Naive thymus-derived CD4-positive, alpha-beta T cell (primary cell): ENCODE data around the gene PHF23. TPM values are rescaled to one million over a fixed set of nuclear protein-coding genes. Genes with fewer than 3 reads are reported as not detected.

Experiments used
- ATAC-seq: fragments of 150-1000 bp; cut with Tn5 transposase; 2 replicates; pipeline ENCODE4 v1.10.0; 2021; ENCODE audit warnings: mild to moderate bottlenecking, moderate library complexity
- CTCF ChIA-PET: fragments of 350-600 bp; sonication (Branson Sonifier 250); formaldehyde crosslinking; loops from one replicate; lab custom pipeline; 2021; ENCODE audit warnings: antibody characterized with exemption; lab: Charles Lee
- POLR2A ChIA-PET: fragments of 350-600 bp; sonication (Branson Sonifier 250); formaldehyde crosslinking; loops from one replicate; lab custom pipeline; 2021; ENCODE audit warnings: antibody characterized with exemption, inconsistent platforms; lab: Charles Lee
- DNase-seq, 9 donors: peaks; one replicate each; pipeline versions ENCODE4 v3.0.0 to v3.0.0-alpha.2; 2020 to 2022; ENCODE audit warnings: mixed read lengths in 1 of 9
- H3K27ac ChIP-seq: one replicate; pipeline ENCODE4 v1.7.0; 2013; ENCODE audit warnings: mild to moderate bottlenecking, low read depth, low read length, moderate library complexity
- H3K27me3 ChIP-seq, 2 donors: one replicate each; pipeline ENCODE4 v1.7.0; 2013; ENCODE audit warnings: low read length in 2 of 2, mild to moderate bottlenecking in 2 of 2, moderate library complexity in 2 of 2; ENCODE audit not compliant: control insufficient read depth in 2 of 2, insufficient read depth in 2 of 2
- H3K36me3 ChIP-seq, 3 experiments: 1 replicate in 2 of 3; 2 replicates in 1 of 3; pipeline ENCODE4 v1.7.0; 2013; ENCODE audit warnings: low read length in 3 of 3, mild to moderate bottlenecking in 3 of 3, moderate library complexity in 1 of 3; ENCODE audit not compliant: insufficient read depth in 3 of 3, control insufficient read depth in 2 of 3
- H3K4me1 ChIP-seq, 2 donors: one replicate each; pipeline ENCODE4 v1.7.0; 2013; ENCODE audit warnings: low read length in 2 of 2, mild to moderate bottlenecking in 2 of 2, moderate library complexity in 1 of 2; ENCODE audit not compliant: control insufficient read depth in 2 of 2, insufficient read depth in 2 of 2
- H3K4me3 ChIP-seq: 2 replicates; pipeline ENCODE4 v1.7.0; 2013; ENCODE audit warnings: mild to moderate bottlenecking, low read length
- H3K9me3 ChIP-seq, 3 experiments: 1 replicate in 2 of 3; 2 replicates in 1 of 3; pipeline ENCODE4 v1.7.0; 2013; ENCODE audit warnings: low read length in 3 of 3; ENCODE audit not compliant: control insufficient read depth in 2 of 3
- H3K27ac Mint-ChIP-seq, 9 donors: one replicate each; pipeline ENCODE4 v1.8.0; 2020 to 2022; ENCODE audit warnings: mixed read lengths in 9 of 9, mild to moderate bottlenecking in 8 of 9, moderate library complexity in 5 of 9, inconsistent platforms in 2 of 9
- H3K27me3 Mint-ChIP-seq, 5 donors: one replicate each; pipeline ENCODE4 v1.8.0; 2021 to 2022; ENCODE audit warnings: mixed read lengths in 5 of 5, mild to moderate bottlenecking in 1 of 5
- H3K36me3 Mint-ChIP-seq, 5 donors: one replicate each; pipeline ENCODE4 v1.8.0; 2020 to 2022; ENCODE audit warnings: mixed read lengths in 5 of 5, mild to moderate bottlenecking in 3 of 5, inconsistent platforms in 1 of 5
- H3K4me1 Mint-ChIP-seq, 7 donors: one replicate each; pipeline ENCODE4 v1.8.0; 2020 to 2022; ENCODE audit warnings: mixed read lengths in 7 of 7, mild to moderate bottlenecking in 3 of 7, inconsistent platforms in 1 of 7
- H3K4me3 Mint-ChIP-seq, 10 donors: one replicate each; pipeline ENCODE4 v1.8.0; 2020 to 2022; ENCODE audit warnings: mild to moderate bottlenecking in 10 of 10, mixed read lengths in 10 of 10, moderate library complexity in 6 of 10, inconsistent platforms in 2 of 10
- H3K9me3 Mint-ChIP-seq, 11 donors: one replicate each; pipeline ENCODE4 v1.8.0; 2020 to 2022; ENCODE audit warnings: mixed read lengths in 11 of 11, mild to moderate bottlenecking in 4 of 11, inconsistent platforms in 1 of 11, moderate library complexity in 1 of 11
- intact Hi-C, 2 donors: fragments of 100-400 bp; cut with micrococcal nuclease; formaldehyde crosslinking; loops; one replicate each; pipeline ENCODE4 v1.15.1; 2023
- polyA plus RNA-seq, 2 donors: library from polyadenylated mRNA; unstranded; fragments of 300-500 nt; fragmentation: Illumina TruSeq; gene quantifications; one replicate each; pipeline ENCODE4 v1.2.3, GENCODE V29; 2021
- total RNA-seq, 6 experiments: library from RNA in 5 of 6; stranded (reverse) in 5 of 6; gene quantifications; 1 replicate in 5 of 6; 2 replicates in 1 of 6; pipeline ENCODE4 v1.2.3 and lab custom pipeline; 2021 to 2026

Gene PHF23
- total and polyA plus RNA-seq, 7 experiments from 2014 or later = 12.3 to 58.7 (median 41.3) TPM

DNA sequence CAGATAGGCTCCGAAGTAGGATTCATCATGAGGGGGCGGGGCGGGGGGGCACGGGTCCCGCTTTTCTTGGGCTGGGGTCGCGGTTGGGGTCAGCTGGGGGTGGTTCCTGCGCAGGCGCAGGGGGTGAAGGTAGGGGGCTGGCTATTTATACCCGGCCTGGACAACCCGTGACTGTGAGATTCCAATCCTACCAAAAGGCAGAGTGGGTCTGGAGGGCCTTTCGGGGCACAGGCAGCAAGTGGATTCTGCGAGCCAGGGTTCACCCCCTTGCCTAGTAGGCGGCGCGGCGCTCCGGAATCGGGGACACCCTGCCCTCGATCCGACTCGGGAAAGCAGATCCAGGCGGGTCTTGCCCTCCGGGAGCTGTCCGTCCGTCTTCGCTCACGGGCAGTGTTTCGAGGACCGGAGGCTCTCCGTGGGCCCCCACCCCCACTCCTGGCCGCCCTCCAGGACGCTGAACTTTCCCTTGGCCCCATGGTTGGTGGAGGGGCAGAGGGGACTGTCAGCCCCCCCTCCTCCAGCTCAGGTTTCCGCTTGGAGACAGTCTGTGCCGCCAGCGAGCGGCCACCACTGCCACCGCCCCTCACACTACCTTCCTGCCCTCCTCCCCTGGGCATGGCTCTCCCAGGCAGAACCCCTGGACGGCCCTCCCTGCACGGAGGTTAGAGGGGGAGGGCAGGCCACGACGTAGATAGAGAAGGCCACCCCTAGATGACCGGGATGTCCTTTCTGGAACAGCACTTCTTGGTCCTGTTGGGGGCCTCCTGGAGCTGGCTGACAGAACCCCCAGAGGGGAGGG lies 42.9 kb upstream of the PHF23 start:
- Histone ChIP-seq H3K9me3 (no peaks in the 10 kb centered on the region), H3K4me1 (peaks cover 11 to 23% of the 10 kb centered on the region in 2 donors), H3K36me3 (no peaks in the 10 kb centered on the region), H3K27ac (no peak overlapping the region), H3K4me3 (peak overlapping the region; percentile 66), H3K27me3 (no peaks in the 10 kb centered on the region)
- intact Hi-C loops = loop anchor here (1.0 to 5.0 kb wide), 6 partner anchors 21 to 406 kb away; partner anchors contain the start of genes ACAP1 (in 1 of the 2), EIF5A (in 1 of the 2), KCTD11 (in 1 of the 2) and WRAP53 (in 1 of the 2)
- Mint-ChIP-seq H3K27me3 (peaks cover 6 to 44% (median 19%) of the 10 kb centered on the region in 5 donors), H3K4me1 (peaks cover 14 to 31% (median 21%) of the 10 kb centered on the region in 7 donors), H3K27ac (peak overlapping the region in 1 of 9 donors; percentile 48), H3K9me3 (peaks cover 0 to 1% (median 0%) of the 10 kb centered on the region in 11 donors), H3K4me3 (peak overlapping the region; percentile 77 to 87 (median 84)), H3K36me3 (no peaks in the 10 kb centered on the region)
- CTCF ChIA-PET = interaction anchor here (0.6 to 4.6 kb wide), 8 partner anchors 14 to 405 kb away, joined by 3 to 33 read pairs (median 6); partner anchors contain the start of genes ACAP1 and SENP3
- DNase-seq (peak in 1 of 9 donors; percentile 8), ATAC-seq (no peak)
- POLR2A ChIA-PET = interaction anchor here (0.7 to 2.3 kb wide), 7 partner anchors 10 to 62 kb away, joined by 3 to 13 read pairs (median 4); partner anchors contain the start of gene ACAP1

GRCh38 chr17:7281074-7281952 lies 42.1 kb upstream of the PHF23 start, which contains the start of gene SLC2A4:
Gene SLC2A4 (plus strand): TSS chr17:7281718. CDS start chr17:7281935, 217 bp downstream.
- Histone ChIP-seq H3K9me3 (no peaks in the 10 kb centered on the region), H3K4me1 (peaks cover 11 to 23% of the 10 kb centered on the region in 2 donors), H3K27ac (no peak within 1 kb of the TSS), H3K4me3 (peak within 1 kb of the TSS; percentile 66), H3K27me3 (no peaks in the 10 kb centered on the region), H3K36me3 (no peaks in the 10 kb centered on the region)
- ATAC-seq (peak; percentile 84), DNase-seq (peak; percentile 60 to 92 (median 67))
- Mint-ChIP-seq H3K36me3 (no peaks in the 10 kb centered on the region), H3K4me3 (peak within 1 kb of the TSS; percentile 77 to 87 (median 84)), H3K4me1 (peaks cover 14 to 31% (median 21%) of the 10 kb centered on the region in 7 donors), H3K27ac (peak within 1 kb of the TSS in 6 of 9 donors; percentile 8 to 88 (median 54)), H3K9me3 (peaks cover 0 to 1% (median 0%) of the 10 kb centered on the region in 11 donors), H3K27me3 (peaks cover 6 to 44% (median 17%) of the 10 kb centered on the region in 5 donors)
- intact Hi-C loops = loop anchor here (1.0 to 5.0 kb wide), 6 partner anchors 20 to 407 kb away; partner anchors contain the start of genes ACAP1 (in 1 of the 2), EIF5A (in 1 of the 2), KCTD11 (in 1 of the 2) and WRAP53 (in 1 of the 2)
- ChIA-PET CTCF (interaction anchor here (0.7 to 4.6 kb wide), 6 partner anchors 15 to 405 kb away, joined by 3 to 33 read pairs (median 6); partner anchors contain the start of genes ACAP1 and SLC16A13), POLR2A (interaction anchor here (0.6 to 2.3 kb wide), 9 partner anchors 9 to 63 kb away, joined by 3 to 13 read pairs (median 4); partner anchors contain the start of gene ACAP1)

- peak; percentile 76 to 88 (median 85) for DNase-seq
- ChIA-PET CTCF (interaction anchor here (0.6 to 4.6 kb wide), 8 partner anchors 16 to 406 kb away, joined by 3 to 33 read pairs (median 5); partner anchors contain the start of gene ACAP1), POLR2A (interaction anchor here (0.6 to 1.9 kb wide), 8 partner anchors 10 to 61 kb away, joined by 3 to 13 read pairs (median 4); partner anchors contain the start of gene ACAP1)
- peak; percentile 95 for ATAC-seq
- Histone ChIP-seq H3K4me1 (peaks cover 11 to 23% of the 10 kb centered on the region in 2 donors), H3K27me3 (no peaks in the 10 kb centered on the region), H3K36me3 (no peaks in the 10 kb centered on the region), H3K27ac (no peak overlapping the region), H3K4me3 (peak overlapping the region; percentile 66), H3K9me3 (no peaks in the 10 kb centered on the region)
- peaks cover 0 to 1% (median 0%) of the 10 kb centered on the region in 11 donors for H3K9me3 Mint-ChIP-seq
- intact Hi-C loops = loop anchor here (1.0 to 5.0 kb wide), 16 partner anchors 16 to 408 kb away; partner anchors contain the start of genes ACAP1 (in 1 of the 2), EIF5A (in 1 of the 2), ELP5 (in 1 of the 2) and KCTD11 (in 1 of the 2)
- peaks cover 6 to 44% (median 17%) of the 10 kb centered on the region in 5 donors for H3K27me3 Mint-ChIP-seq
- H3K27ac Mint-ChIP-seq = peak overlapping the region in 6 of 9 donors; percentile 6 to 88 (median 45)
- H3K4me3 Mint-ChIP-seq = peak overlapping the region; percentile 77 to 87 (median 84)
- peaks cover 14 to 31% (median 21%) of the 10 kb centered on the region in 7 donors for H3K4me1 Mint-ChIP-seq
- no peaks in the 10 kb centered on the region for H3K36me3 Mint-ChIP-seq
Measured at GRCh38 chr17:7280519-7281073, 41.3 kb upstream of the PHF23 start.

GRCh38 chr17:7279448-7279847 lies 40.2 kb upstream of the PHF23 start:
- Mint-ChIP-seq H3K9me3 (peaks cover 0 to 1% (median 0%) of the 10 kb centered on the region in 11 donors), H3K36me3 (no peaks in the 10 kb centered on the region), H3K4me3 (no peak overlapping the region), H3K27ac (no peak overlapping the region), H3K27me3 (peaks cover 6 to 44% (median 17%) of the 10 kb centered on the region in 5 donors), H3K4me1 (peaks cover 14 to 31% (median 21%) of the 10 kb centered on the region in 7 donors)
- no peaks in the 10 kb centered on the region for H3K36me3 ChIP-seq
- H3K27me3 ChIP-seq = no peaks in the 10 kb centered on the region
- intact Hi-C loops = no loop called here
- POLR2A ChIA-PET = interaction anchor here (1.7 kb wide), 1 partner anchor 17 kb away, joined by 3 read pairs; no protein-coding TSS in a partner anchor
- no peak overlapping the region for H3K4me3 ChIP-seq
- H3K4me1 ChIP-seq = peaks cover 11 to 23% of the 10 kb centered on the region in 2 donors
- no peaks in the 10 kb centered on the region for H3K9me3 ChIP-seq
- ATAC-seq = no peak
- H3K27ac ChIP-seq = no peak overlapping the region
- CTCF ChIA-PET = interaction anchor here (0.6 to 4.6 kb wide), 6 partner anchors 17 to 66 kb away, joined by 3 to 33 read pairs (median 4); partner anchors contain the start of gene ACAP1
- no peak for DNase-seq

DNA sequence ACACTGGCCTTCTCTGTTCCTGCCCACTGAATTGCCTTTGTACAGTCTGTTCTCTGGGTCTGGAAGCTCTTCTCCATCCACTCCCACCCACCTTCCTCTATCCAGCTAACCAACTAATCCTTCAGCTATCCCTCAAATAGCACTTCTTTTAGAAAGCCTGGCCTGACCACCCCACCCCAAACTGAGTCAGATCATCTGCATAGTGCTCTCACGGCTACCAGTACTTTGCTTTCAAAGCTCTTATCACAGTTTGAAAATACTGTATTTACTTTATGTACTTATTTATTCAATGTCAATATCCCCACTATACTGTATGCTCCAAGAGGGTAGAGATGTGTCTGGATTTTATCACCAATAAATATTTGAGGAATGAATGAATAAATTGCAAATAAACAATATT lies 27.5 kb upstream of the PHF23 start:
- H3K27me3 ChIP-seq = no peaks in the 10 kb centered on the region
- ATAC-seq = no peak
- H3K36me3 ChIP-seq = no peaks in the 10 kb centered on the region
- H3K36me3 Mint-ChIP-seq = peaks cover 0 to 3% (median 0%) of the 10 kb centered on the region in 5 donors
- H3K4me1 Mint-ChIP-seq = peaks cover 18 to 23% (median 21%) of the 10 kb centered on the region in 7 donors
- peak overlapping the region in 2 of 9 donors; percentile 28 to 62 for H3K27ac Mint-ChIP-seq
- ChIA-PET POLR2A (interaction anchor here (0.9 kb wide), 1 partner anchor 69 kb away, joined by 3 read pairs; the partner anchor contains the start of gene ACAP1), CTCF (no interaction called here)
- peaks cover 0 to 3% (median 0%) of the 10 kb centered on the region in 11 donors for H3K9me3 Mint-ChIP-seq
- H3K9me3 ChIP-seq = no peaks in the 10 kb centered on the region
- no peak overlapping the region for H3K4me3 ChIP-seq
- peaks cover 11 to 19% of the 10 kb centered on the region in 2 donors for H3K4me1 ChIP-seq
- H3K27me3 Mint-ChIP-seq = peaks cover 0 to 43% (median 20%) of the 10 kb centered on the region in 5 donors
- intact Hi-C loops = no loop called here
- no peak for DNase-seq
- no peak overlapping the region for H3K27ac ChIP-seq
- no peak overlapping the region for H3K4me3 Mint-ChIP-seq
